GM12801 (cell line): Measurements from ENCODE around the gene EXPH5.

ENCODE experiments used
- TF ChIP-seq, protein P1 (sequence below): IDR thresholded peaks from one replicate; pipeline ENCODE4 v1.5.1; 2011; ENCODE audit warnings: control low read depth; ENCODE audit not compliant: insufficient read length; ENCODE audit errors: extremely low read depth

EXPH5 gene

GRCh38 chr11:108541531-108541930 is 52.0 kb downstream of the EXPH5 start:
- TF ChIP-seq, protein P1, sequence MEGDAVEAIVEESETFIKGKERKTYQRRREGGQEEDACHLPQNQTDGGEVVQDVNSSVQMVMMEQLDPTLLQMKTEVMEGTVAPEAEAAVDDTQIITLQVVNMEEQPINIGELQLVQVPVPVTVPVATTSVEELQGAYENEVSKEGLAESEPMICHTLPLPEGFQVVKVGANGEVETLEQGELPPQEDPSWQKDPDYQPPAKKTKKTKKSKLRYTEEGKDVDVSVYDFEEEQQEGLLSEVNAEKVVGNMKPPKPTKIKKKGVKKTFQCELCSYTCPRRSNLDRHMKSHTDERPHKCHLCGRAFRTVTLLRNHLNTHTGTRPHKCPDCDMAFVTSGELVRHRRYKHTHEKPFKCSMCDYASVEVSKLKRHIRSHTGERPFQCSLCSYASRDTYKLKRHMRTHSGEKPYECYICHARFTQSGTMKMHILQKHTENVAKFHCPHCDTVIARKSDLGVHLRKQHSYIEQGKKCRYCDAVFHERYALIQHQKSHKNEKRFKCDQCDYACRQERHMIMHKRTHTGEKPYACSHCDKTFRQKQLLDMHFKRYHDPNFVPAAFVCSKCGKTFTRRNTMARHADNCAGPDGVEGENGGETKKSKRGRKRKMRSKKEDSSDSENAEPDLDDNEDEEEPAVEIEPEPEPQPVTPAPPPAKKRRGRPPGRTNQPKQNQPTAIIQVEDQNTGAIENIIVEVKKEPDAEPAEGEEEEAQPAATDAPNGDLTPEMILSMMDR, result no peak

GRCh38 chr11:108538502-108538901 is 55.1 kb downstream of the EXPH5 start:
- TF ChIP-seq, protein P1, result no peak

DNA sequence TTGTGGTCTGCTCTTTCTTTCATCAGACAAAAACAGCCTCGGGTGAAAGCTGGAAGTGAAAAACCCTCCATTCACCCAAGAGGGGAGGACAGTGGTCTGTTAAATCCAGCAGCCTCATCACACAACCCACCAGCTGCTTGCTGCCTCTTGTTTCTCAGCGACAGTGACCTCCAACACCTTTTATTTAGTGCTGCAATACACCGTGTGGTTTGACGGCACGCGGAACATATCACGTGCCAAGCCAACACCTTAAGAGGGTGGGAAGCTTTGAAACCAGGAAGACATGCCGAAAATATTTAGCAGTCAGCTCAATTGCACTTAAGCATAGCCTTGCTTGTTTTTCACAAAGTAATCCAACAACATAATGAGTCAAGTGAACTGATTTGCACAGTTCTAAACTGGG is 55.5 kb downstream of the EXPH5 start:
- TF ChIP-seq, protein P1, result no peak

GRCh38 chr11:108536783-108537182 is 56.8 kb downstream of the EXPH5 start:
- TF ChIP-seq, protein P1, result no peak

DNA sequence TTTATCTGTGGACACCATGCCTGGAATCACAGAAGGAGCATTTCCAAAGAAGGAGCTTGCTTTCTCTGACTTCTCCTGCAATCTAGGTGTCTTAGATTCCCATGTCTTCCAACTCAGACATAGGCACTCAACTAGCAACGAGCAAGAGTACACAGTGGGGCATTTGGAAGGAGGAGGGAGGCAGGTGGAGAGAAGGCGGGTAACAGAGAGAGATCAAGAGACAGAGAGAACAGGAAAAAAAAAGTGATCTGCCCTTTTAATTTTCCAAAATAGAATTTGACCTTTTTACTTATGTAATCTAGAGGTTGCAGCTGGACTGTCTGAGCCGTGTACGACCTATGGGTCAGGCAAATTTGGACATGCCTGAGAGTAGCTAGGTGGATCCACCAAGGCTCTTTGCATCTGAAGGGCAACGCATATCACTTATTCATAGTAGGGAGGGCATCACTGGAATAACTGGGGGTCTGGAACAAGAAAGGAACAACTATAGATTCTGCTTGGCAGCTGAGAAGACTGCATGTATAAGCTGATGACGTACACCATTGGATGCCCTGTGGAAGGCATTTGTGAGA is 58.1 kb downstream of the EXPH5 start:
- TF ChIP-seq, protein P1, result no peak

DNA sequence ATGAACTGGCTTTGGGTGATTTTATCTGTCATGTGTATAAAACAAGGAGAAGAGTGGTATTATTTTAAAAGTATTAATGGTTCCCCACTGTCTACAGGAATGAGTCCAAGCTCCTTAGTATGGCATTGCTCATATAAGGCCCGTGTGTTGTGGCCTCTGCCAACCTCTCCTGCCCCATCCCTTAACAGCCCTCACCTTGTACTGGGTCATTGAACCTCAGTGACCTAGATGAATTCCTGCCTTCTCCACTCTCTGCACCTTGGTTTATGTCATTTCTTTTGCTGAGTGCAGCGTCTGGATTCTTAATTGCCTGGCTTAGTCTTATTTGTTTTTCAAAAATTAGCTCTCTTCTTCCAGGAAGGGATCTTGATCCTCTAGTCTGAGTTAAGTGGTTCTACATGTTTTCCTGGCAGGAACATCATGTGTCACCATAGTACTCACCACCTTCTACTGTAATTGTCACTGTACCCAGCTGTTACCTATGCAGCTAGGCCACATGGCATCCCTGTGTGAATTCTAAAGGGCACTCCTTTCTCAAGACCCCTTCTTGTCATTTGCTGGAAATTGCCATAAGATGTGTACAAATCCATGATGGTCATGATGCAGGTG is 59.2 kb downstream of the EXPH5 start:
- TF ChIP-seq, protein P1, result no peak

- TF ChIP-seq, protein P1, result no peak
These were observed 63.1 kb downstream of the EXPH5 start for GRCh38 chr11:108530426-108530825.

- TF ChIP-seq, protein P1, result no peak
These were observed 66.2 kb downstream of the EXPH5 start for GRCh38 chr11:108527382-108527781.
